HG02798 (cell line): Measurements from ENCODE around the gene EIF3L.

ENCODE experiments used
- ATAC-seq: cut with Tn5 transposase; IDR thresholded peaks from one replicate; pipeline ENCODE4 v1.9.1; 2021; ENCODE audit warnings: mild to moderate bottlenecking; ENCODE audit not compliant: unreplicated experiment, poor library complexity

EIF3L gene

DNA sequence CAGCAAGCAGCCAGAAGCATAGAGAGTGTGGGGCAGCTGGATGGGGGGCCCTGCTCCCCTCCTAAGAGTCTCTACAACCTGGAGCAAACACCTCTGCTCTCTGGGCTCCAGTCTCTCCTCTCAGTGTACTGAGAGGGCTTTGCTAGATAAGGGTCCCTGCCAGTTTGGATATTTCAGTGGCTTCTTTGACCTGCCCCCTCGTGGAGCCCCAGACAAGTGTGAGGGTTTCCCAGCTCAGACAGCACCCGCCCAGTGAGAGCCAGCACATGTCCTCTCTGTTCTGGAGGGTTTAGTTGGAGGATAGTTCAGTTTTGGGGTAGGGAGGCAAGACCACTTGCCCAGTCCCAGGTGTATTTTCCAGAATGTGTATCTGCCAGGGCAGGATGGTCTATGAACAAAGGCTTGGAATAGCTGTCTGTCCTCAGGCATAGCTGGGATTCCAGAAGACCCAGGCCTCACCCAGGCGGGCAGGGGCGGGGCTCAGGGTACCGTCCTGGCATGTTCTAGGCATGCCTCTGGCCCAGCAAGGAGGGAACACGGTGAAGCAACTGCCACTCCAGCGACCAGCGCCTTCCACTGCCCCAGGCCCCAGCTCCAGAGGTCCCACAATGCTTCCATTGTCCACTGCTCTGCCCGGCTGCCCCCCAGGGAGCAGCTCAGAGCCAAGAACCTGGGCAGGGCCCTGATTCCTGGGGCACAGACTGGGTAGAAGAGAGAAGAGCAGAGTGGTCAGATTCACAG lies 49.4 kb downstream of the EIF3L start:
- ATAC-seq = no peak

- no peak for ATAC-seq
Observed at GRCh38 chr22:37904572-37905533, 55.6 kb downstream of the EIF3L start.

GRCh38 chr22:37905534-37906363 lies 56.5 kb downstream of the EIF3L start, which contains the start of gene MICALL1:
TSS of gene MICALL1 (plus strand) at chr22:37906297. CDS start at chr22:37906423, 126 bp downstream.
- ATAC-seq = peak; percentile 83

GRCh38 chr22:37906364-37907008 lies 57.3 kb downstream of the EIF3L start:
- ATAC-seq = peak; percentile 33

- no peak for ATAC-seq
Observed at GRCh38 chr22:37907036-37907954, 58.1 kb downstream of the EIF3L start.

- ATAC-seq = no peak
Observed at GRCh38 chr22:37909766-37910165, 60.5 kb downstream of the EIF3L start.

DNA sequence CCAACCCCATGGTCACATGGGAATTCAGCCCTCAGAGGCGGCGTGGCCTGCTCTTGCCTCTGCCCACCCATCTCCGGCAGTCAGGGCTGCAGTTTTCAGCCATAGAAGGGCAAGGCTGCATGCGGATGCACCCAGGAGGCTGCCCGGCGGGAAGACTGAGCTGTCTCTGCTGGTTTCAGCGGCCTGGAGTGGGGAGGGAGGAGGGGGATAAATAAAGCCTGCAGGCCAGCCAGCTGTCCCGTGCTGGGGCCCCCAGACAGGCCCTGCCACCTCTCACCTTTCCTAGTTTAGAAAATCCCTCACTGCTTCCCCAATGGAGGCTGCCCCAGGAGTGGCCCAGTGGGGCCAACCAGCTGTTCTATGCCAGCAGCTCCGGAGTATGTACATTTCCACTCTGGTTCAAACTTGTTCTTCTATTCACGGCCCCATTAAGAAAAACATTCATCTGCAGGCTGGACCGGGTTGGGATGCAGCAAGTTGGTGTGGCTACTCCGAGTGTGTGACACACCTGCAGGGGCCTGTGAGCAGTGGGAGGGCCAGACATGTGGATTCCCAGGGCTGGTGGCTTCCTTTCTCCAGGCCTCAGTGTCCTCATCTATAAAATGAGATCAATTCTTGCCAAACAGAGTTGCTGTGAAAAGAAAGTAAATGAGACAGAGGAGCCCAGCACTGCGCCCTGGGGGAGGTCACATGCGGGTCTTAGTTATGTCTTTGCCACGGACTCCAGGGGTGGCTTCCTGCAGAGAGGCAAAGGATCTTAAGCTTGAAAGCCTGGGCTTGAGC lies 61.9 kb downstream of the EIF3L start:
- no peak for ATAC-seq

DNA sequence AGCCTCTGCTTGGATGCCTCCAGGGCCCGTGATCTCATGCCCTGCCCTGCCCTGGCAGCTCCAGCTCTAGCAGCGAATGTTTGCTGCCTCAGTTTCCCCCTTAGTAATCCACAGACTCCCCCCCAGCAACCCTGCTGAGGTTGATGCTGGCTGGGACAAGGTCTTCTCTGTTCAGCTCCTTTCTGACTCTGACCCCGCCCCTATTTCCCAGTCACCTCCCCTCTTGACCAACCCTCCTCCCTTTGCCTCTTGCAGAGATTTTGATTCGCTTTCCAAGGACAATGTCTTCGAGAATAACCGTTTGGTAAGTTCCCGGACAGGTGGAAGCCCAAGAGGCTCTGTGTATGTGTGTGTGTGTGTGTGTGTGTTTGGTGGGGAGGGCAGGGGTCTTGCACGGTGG lies 62.5 kb downstream of the EIF3L start:
- ATAC-seq = no peak

DNA sequence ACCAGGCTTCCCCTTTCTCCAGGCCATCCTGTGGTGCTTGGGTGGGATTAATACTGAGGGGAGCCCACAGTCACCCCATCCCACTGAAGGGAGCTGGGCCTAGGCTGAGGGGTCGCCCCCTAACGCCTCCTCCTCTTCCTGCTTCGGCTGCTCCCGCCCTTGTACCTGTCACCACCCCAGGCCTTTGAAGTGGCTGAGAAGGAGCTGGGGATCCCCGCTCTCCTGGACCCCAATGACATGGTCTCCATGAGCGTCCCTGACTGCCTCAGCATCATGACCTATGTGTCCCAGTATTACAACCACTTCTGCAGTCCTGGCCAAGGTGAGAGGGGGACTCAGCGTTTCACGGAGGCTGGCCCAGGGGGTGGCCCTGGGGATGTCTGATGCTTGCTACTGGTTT lies 63.0 kb downstream of the EIF3L start:
- ATAC-seq = no peak

DNA sequence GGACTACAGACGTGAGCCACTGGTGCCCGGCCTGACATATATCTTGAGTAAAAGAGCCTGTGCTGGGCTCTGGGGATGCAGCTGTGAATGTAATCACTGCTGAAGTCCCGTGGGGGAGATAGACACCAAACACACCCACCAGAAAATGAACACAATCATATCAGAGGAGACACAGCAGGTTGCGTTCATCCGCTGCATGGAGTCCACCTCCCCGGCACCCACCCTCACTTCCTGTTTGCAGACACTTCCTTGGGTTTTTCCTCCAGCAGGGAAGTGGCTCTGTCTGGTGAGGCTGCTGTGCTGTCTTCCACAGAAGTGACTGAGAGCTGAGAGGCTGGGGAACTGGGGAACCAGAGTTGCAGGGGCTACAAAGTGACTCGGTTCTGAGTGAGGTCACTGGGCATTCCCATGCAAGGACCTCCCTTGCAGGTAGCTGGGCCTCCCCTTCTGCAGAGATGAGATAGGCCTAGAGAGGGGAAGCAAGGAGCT lies 64.1 kb downstream of the EIF3L start:
- no peak for ATAC-seq

DNA sequence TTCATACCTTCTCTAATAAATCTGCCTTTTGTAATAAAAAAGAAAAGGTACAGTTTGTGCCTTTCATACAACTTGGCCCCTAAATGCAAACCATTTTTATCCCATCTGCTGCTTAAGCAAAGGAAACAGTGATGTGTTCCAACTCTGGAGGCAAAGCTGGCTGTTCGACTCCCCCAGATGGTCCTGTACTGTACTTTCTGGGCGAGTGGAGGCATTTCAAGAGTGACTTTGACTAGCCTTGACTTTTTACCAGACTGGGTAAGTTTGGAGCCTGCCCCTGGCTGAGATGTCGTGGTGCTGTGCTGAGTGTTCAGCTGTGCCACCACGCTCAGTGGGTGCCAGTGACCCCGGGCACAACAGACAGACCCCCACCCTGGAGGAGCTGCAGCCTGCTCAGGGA lies 67.1 kb downstream of the EIF3L start:
- no peak for ATAC-seq

GRCh38 chr22:37917874-37918548 lies 68.8 kb downstream of the EIF3L start:
- no peak for ATAC-seq

DNA sequence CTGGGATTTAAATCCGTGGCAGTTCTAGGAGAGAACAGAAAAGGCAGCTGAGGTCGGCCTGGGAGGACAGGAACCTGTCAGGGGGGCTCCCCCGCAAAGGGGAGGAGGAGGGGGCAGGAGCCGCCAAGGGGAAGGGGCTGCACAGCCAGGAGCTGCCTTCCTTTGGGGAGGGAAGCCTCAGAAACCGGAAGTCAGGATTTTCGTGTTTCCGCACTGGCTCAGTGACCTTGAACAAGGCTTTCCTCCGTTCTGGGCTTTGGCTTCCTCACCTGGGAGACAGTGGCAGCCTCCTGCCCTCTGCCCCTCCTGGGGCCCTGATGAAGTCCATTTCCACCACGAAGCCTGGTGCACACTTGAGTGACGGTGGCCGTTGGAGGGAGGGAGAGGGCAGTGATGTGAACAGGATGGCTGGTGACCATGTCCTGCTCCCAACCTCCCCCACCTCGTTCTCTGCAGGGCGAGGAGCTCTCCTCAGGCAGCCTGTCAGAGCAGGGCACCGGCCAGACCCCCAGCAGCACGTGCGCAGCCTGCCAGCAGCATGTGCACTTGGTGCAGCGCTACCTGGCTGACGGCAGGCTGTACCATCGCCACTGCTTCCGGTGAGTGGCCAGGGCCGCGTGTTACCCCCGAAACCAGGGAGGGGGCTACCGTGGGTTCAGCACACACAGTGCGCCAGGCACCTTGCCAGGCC lies 69.5 kb downstream of the EIF3L start:
- no peak for ATAC-seq

- ATAC-seq = no peak
Observed at GRCh38 chr22:37920126-37920525, 70.9 kb downstream of the EIF3L start.

DNA sequence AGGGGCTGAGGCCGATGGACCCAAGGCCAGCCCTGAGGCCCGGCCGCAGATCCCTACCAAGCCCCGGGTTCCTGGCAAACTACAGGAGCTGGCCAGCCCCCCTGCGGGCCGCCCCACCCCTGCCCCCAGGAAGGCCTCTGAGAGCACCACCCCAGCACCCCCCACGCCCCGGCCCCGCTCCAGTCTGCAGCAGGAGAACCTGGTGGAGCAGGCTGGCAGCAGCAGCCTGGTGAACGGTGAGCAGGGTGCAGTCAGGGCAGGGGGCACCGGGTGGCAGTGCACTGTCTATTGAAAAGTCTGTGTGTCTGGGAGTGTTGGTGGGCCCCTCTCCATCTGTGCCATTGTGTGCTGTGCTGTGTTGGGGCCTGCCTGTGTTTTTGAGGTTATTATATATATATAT lies 73.0 kb downstream of the EIF3L start:
- no peak for ATAC-seq

DNA sequence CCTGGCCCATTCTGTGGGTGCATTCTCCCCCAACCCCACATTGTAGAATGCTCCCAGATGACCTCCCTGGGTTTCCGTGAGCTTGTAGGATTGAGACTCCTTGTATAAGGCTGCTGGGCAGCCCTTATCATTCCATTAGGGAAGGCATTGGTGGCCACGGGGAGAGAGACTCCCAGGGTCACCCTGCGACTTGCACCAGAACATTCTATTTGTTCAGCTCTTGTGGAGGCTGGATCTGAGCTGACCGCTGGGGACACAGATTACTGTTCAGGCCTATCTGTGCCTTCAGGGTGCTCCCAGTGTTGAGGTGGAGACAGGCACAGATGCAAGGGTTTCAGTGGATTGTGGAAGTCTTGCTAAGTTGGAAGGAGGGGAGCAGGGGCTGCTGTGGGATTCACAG lies 74.7 kb downstream of the EIF3L start:
- no peak for ATAC-seq
